Measurements from ENCODE around the gene CHSY3. TPM values are rescaled to one million over a fixed set of nuclear protein-coding genes. Genes with fewer than 3 reads are reported as not detected.
"Not testable (repeated sequence)": the region's sequence is repeated elsewhere in the genome, so short reads cannot be mapped to it uniquely, and the experiment has no call there.

The CHSY3 gene
- polyA plus RNA-seq, 4 donors: 3.8 to 5.1 (median 4.9) TPM

- DNase-seq (ENCODE audit: low read depth in 4 of 4, low spot score in 3 of 4): no peak
Observed at GRCh38 chr5:130141659-130142320, 237.5 kb downstream of the CHSY3 start.

- DNase-seq (ENCODE audit: low read depth in 4 of 4, low spot score in 3 of 4): no peak
Observed at GRCh38 chr5:130151239-130151638, 247.0 kb downstream of the CHSY3 start.

- no peak for DNase-seq (ENCODE audit: low read depth in 4 of 4, low spot score in 3 of 4)
Observed at GRCh38 chr5:130155345-130156011, 251.2 kb downstream of the CHSY3 start.

GRCh38 chr5:130158036-130158435 lies 253.8 kb downstream of the CHSY3 start:
- DNase-seq (ENCODE audit: low read depth in 4 of 4, low spot score in 3 of 4): no peak

- DNase-seq (ENCODE audit: low read depth in 4 of 4, low spot score in 3 of 4): no peak
Observed at GRCh38 chr5:130159968-130160367, 255.7 kb downstream of the CHSY3 start.

- DNase-seq (ENCODE audit: low read depth in 4 of 4, low spot score in 3 of 4): no peak
Observed at GRCh38 chr5:130164966-130165365, 260.7 kb downstream of the CHSY3 start.

- no peak for DNase-seq (ENCODE audit: low read depth in 4 of 4, low spot score in 3 of 4)
Observed at GRCh38 chr5:130166839-130167490, 262.7 kb downstream of the CHSY3 start.

- no peak for DNase-seq (ENCODE audit: low read depth in 4 of 4, low spot score in 3 of 4)
Observed at GRCh38 chr5:130168211-130168610, 263.9 kb downstream of the CHSY3 start.

GRCh38 chr5:130171699-130172098 lies 267.4 kb downstream of the CHSY3 start:
- no peak for DNase-seq (ENCODE audit: low read depth in 4 of 4, low spot score in 3 of 4)

- no peak for DNase-seq (ENCODE audit: low read depth in 4 of 4, low spot score in 3 of 4)
Observed at GRCh38 chr5:130183115-130183514, 278.9 kb downstream of the CHSY3 start.

- DNase-seq (ENCODE audit: low read depth in 4 of 4, low spot score in 3 of 4): no peak
Observed at GRCh38 chr5:130189961-130190360, 285.7 kb downstream of the CHSY3 start.

- no peak for DNase-seq (ENCODE audit: low read depth in 4 of 4, low spot score in 3 of 4)
Observed at GRCh38 chr5:130198927-130199326, 294.7 kb downstream of the CHSY3 start.

GRCh38 chr5:130206686-130207085 lies 302.4 kb downstream of the CHSY3 start:
- DNase-seq (ENCODE audit: low read depth in 4 of 4, low spot score in 3 of 4): no peak

- DNase-seq (ENCODE audit: low read depth in 4 of 4, low spot score in 3 of 4): no peak
Observed at GRCh38 chr5:130213607-130214006, 309.3 kb downstream of the CHSY3 start.

- no peak for DNase-seq (ENCODE audit: low read depth in 4 of 4, low spot score in 3 of 4)
Observed at GRCh38 chr5:130216286-130216685, 312.0 kb downstream of the CHSY3 start.

GRCh38 chr5:130222573-130222972 lies 318.3 kb downstream of the CHSY3 start:
- no peak for DNase-seq (ENCODE audit: low read depth in 4 of 4, low spot score in 3 of 4)

GRCh38 chr5:130226556-130226955 lies 322.3 kb downstream of the CHSY3 start:
- DNase-seq (ENCODE audit: low read depth in 4 of 4, low spot score in 3 of 4): not testable (repeated sequence)

GRCh38 chr5:130227699-130228098 lies 323.4 kb downstream of the CHSY3 start:
- no peak for DNase-seq (ENCODE audit: low read depth in 4 of 4, low spot score in 3 of 4)

GRCh38 chr5:130231786-130232185 lies 327.5 kb downstream of the CHSY3 start:
- DNase-seq (ENCODE audit: low read depth in 4 of 4, low spot score in 3 of 4): no peak

GRCh38 chr5:130234816-130235215 lies 330.6 kb downstream of the CHSY3 start:
- no peak for DNase-seq (ENCODE audit: low read depth in 4 of 4, low spot score in 3 of 4)
